K562 (cell line): ENCODE data around the gene ATG4D. TPM values are rescaled to one million over a fixed set of nuclear protein-coding genes. Genes with fewer than 3 reads are reported as not detected.

ENCODE experiments used
- BDP1 ChIP-seq: IDR thresholded peaks from 3 replicates; pipeline ENCODE4 v1.6.1; 2011; ENCODE audit not compliant: insufficient read length, insufficient read depth
- CBX8 ChIP-seq: fragments of 200-600 bp; sonication (generic); IDR thresholded peaks from 2 replicates; pipeline ENCODE4 v1.6.1; 2012; ENCODE audit warnings: borderline replicate concordance, mixed run types, low read depth, mild to moderate bottlenecking, moderate library complexity, mixed read lengths, low read length, control low read depth, inconsistent platforms; ENCODE audit not compliant: poor library complexity, severe bottlenecking; ENCODE audit errors: extremely low read depth
- CCNT2 ChIP-seq: IDR thresholded peaks from 2 replicates; pipeline ENCODE4 v1.6.1; 2011; ENCODE audit warnings: borderline replicate concordance, low read depth, mild to moderate bottlenecking, moderate library complexity, mixed read lengths, low read length; ENCODE audit not compliant: insufficient read length; ENCODE audit errors: extremely low read depth
- CHAMP1 ChIP-seq: fragments of 450-650 bp; IDR thresholded peaks from 2 replicates; pipeline ENCODE4 v1.6.1; 2016; ENCODE audit warnings: mild to moderate bottlenecking
- CTBP1 ChIP-seq: fragments of 450-650 bp; IDR thresholded peaks from 2 replicates; pipeline ENCODE4 v1.6.1; 2016; ENCODE audit warnings: borderline replicate concordance
- GTF2A2 ChIP-seq: IDR thresholded peaks from 2 replicates; pipeline ENCODE4 v1.6.1; 2016; ENCODE audit warnings: mild to moderate bottlenecking, missing genetic modification characterization, missing compliant biosample characterization
- HEY1 ChIP-seq: fragments of 250-450 bp; sonication (Bioruptor Pico); IDR thresholded peaks from 2 replicates; pipeline ENCODE4 v1.5.0; 2020; ENCODE audit warnings: mild to moderate bottlenecking, moderate library complexity, borderline replicate concordance
- IFI16 ChIP-seq: fragments of 250-450 bp; sonication (Bioruptor Pico); IDR thresholded peaks from 2 replicates; pipeline ENCODE4 v2.1.2; 2022; ENCODE audit warnings: mild to moderate bottlenecking, inconsistent platforms
- KLF16 ChIP-seq: IDR thresholded peaks from 2 replicates; pipeline ENCODE4 v1.6.1; 2016; ENCODE audit warnings: antibody characterized with exemption
- L3MBTL2 ChIP-seq: fragments of 450-650 bp; IDR thresholded peaks from 2 replicates; pipeline ENCODE4 v1.6.1; 2016; ENCODE audit warnings: mild to moderate bottlenecking, moderate library complexity
- MYBL2 ChIP-seq, 2 experiments: fragments of 450-650 bp in 1 of 2; sonication (generic) in 1 of 2; formaldehyde crosslinking in 1 of 2; IDR thresholded peaks; 2 replicates each; pipeline versions ENCODE4 v1.6.1 to v1.8.1; 2017 to 2022; ENCODE audit warnings: borderline replicate concordance in 1 of 2, inconsistent platforms in 1 of 2, low read depth in 1 of 2, mild to moderate bottlenecking in 1 of 2, missing genetic modification reagents in 1 of 2, moderate library complexity in 1 of 2
- POLR2H ChIP-seq: IDR thresholded peaks from 2 replicates; pipeline ENCODE4 v1.6.1; 2016; ENCODE audit warnings: missing genetic modification characterization, low read depth, mild to moderate bottlenecking, control low read depth, missing compliant biosample characterization, moderate library complexity
- SIX5 ChIP-seq, 2 experiments: IDR thresholded peaks; 2 replicates each; pipeline ENCODE4 v1.6.1; 2011; ENCODE audit warnings: low read length in 2 of 2, borderline replicate concordance in 1 of 2, low read depth in 1 of 2, mild to moderate bottlenecking in 1 of 2, moderate library complexity in 1 of 2; ENCODE audit not compliant: insufficient read depth in 1 of 2
- SREBF2 ChIP-seq: sonication (generic); formaldehyde crosslinking; IDR thresholded peaks from 2 replicates; pipeline ENCODE4 v1.4.0; 2020; ENCODE audit warnings: mild to moderate bottlenecking, missing genetic modification reagents
- TAF9B ChIP-seq: fragments of 450-650 bp; IDR thresholded peaks from 2 replicates; pipeline ENCODE4 v1.6.1; 2018; ENCODE audit warnings: mild to moderate bottlenecking; ENCODE audit not compliant: partially characterized antibody
- YY1 ChIP-seq, 3 experiments: IDR thresholded peaks; 2 replicates each; pipeline ENCODE4 v1.6.1; 2011; ENCODE audit warnings: low read length in 2 of 3, mild to moderate bottlenecking in 2 of 3, moderate library complexity in 2 of 3, borderline replicate concordance in 1 of 3, control low read depth in 1 of 3, low read depth in 1 of 3; ENCODE audit not compliant: insufficient read depth in 3 of 3, insufficient replicate concordance in 2 of 3, control insufficient read depth in 1 of 3, insufficient read length in 1 of 3; ENCODE audit errors: extremely low read depth in 1 of 3
- ZFX ChIP-seq: sonication (generic); formaldehyde crosslinking; IDR thresholded peaks from 2 replicates; pipeline ENCODE4 v1.8.0; 2022; ENCODE audit warnings: mild to moderate bottlenecking, missing genetic modification reagents, moderate library complexity
- ZNF133 ChIP-seq: fragments of 250-450 bp; sonication (Bioruptor Pico); IDR thresholded peaks from 2 replicates; pipeline ENCODE4 v1.4.0; 2020; ENCODE audit warnings: mild to moderate bottlenecking
- ZNF174 ChIP-seq: fragments of 250-450 bp; sonication (Bioruptor Pico); IDR thresholded peaks from 2 replicates; pipeline ENCODE4 v1.4.0; 2020; ENCODE audit warnings: mild to moderate bottlenecking
- ZNF239 ChIP-seq: fragments of 250-450 bp; sonication (Bioruptor Pico); IDR thresholded peaks from 2 replicates; pipeline ENCODE4 v1.4.0; 2020; ENCODE audit warnings: mild to moderate bottlenecking
- ZNF561 ChIP-seq: fragments of 450-650 bp; formaldehyde crosslinking; conservative IDR thresholded peaks from 2 replicates; pipeline ENCODE4 v1.4.0; 2020; ENCODE audit warnings: mild to moderate bottlenecking, moderate library complexity
- ZNF639 ChIP-seq, 2 experiments: fragments of 200-800 bp in 1 of 2; sonication (Bioruptor generic) in 1 of 2; sonication (generic) in 1 of 2; formaldehyde crosslinking in 1 of 2; IDR thresholded peaks in 1 of 2; conservative IDR thresholded peaks in 1 of 2; 2 replicates each; pipeline versions ENCODE4 v1.5.0 to v1.6.1; 2016 to 2020; ENCODE audit warnings: missing compliant biosample characterization in 1 of 2, missing genetic modification characterization in 1 of 2, missing genetic modification reagents in 1 of 2
- ZNF75A ChIP-seq: fragments of 450-650 bp; formaldehyde crosslinking; IDR thresholded peaks from 2 replicates; pipeline ENCODE4 v1.4.0; 2020; ENCODE audit warnings: mild to moderate bottlenecking
- polyA plus RNA-seq, 8 experiments: library from polyadenylated mRNA; depleted of rRNA in 4 of 8; stranded (reverse) in 5 of 8; unstranded in 3 of 8; fragments of >200 nt; fragmentation: Nextera tagmentation in 2 of 8; fragmentation: Illumina TruSeq in 1 of 8; extraction: Ambion mirVana in 2 of 8; extraction: Trizol in 1 of 8; gene quantifications; 2 replicates each; pipeline versions ENCODE4 v1.2.1 to v1.2.3, GENCODE V29; 2011 to 2014; ENCODE audit warnings: inconsistent platforms in 1 of 8, missing spikeins in 1 of 8
- total RNA-seq, 7 experiments: library from RNA; depleted of rRNA in 6 of 7; stranded (reverse); fragments of >200 nt in 6 of 7; fragmentation: Illumina TruSeq in 2 of 7; extraction: Trizol in 2 of 7; gene quantifications; 2 replicates each; pipeline versions ENCODE4 v1.2.1 to v1.2.3, GENCODE V29; 2011 to 2021; ENCODE audit warnings: low replicate concordance in 1 of 7

ATG4D gene
- total and polyA plus RNA-seq, 9 of the 15 experiments (the other 6 are each of a cell fraction or from before 2014, with no cell fraction given): 0.51 to 66.1 (median 22.9) TPM

GRCh38 chr19:10503002-10503789 is 40.5 kb upstream of the ATG4D start, which contains the start of gene KEAP1 (continued):
- no peak for TF ChIP-seq MYBL2 (IDR thresholded peaks at IDR 0.05; ENCODE audit: low read depth)
- TF ChIP-seq MYBL2 (CRISPR knock-in tag; IDR thresholded peaks at IDR 0.05; ENCODE audit: borderline replicate concordance): no peak
- 0 out of 2 replicates have a peak, but pooled peaks have one; percentile 1 for TF ChIP-seq CTBP1
- no peak for TF ChIP-seq ZNF561 (CRISPR knock-in tag)
- no peak for TF ChIP-seq CHAMP1
- peak in 1 of 2 experiments; percentile 70; a peak in 2 of 4 replicates for TF ChIP-seq ZNF639 (CRISPR knock-in tag; conservative IDR thresholded peaks at IDR 0.05 in 1 of 2, IDR thresholded peaks at IDR 0.05 in 1 of 2)
- no peak for TF ChIP-seq ZNF133
- TF ChIP-seq ZNF239: no peak
- no peak for TF ChIP-seq SIX5 (IDR thresholded peaks at IDR 0.05; ENCODE audit: borderline replicate concordance in 1 of 2, insufficient read depth in 1 of 2, low read depth in 1 of 2, low read length in 2 of 2)
- no peak for TF ChIP-seq ZFX (CRISPR knock-in tag)
- TF ChIP-seq YY1 (IDR thresholded peaks at IDR 0.05; ENCODE audit: borderline replicate concordance in 1 of 3, control insufficient read depth in 1 of 3, extremely low read depth in 1 of 3, insufficient read depth in 3 of 3, insufficient read length in 1 of 3, insufficient replicate concordance in 2 of 3, low read depth in 1 of 3, low read length in 2 of 3): no peak
- peak; percentile 82 for TF ChIP-seq POLR2H
- TF ChIP-seq L3MBTL2: peak; percentile 99
- no peak for TF ChIP-seq SREBF2 (CRISPR knock-in tag)
- TF ChIP-seq KLF16: no peak
- TF ChIP-seq IFI16: no peak
- TF ChIP-seq CBX8: no peak
- no peak for TF ChIP-seq CCNT2
- no peak for TF ChIP-seq HEY1 (CRISPR knock-in tag)
- TF ChIP-seq BDP1: no peak
- TF ChIP-seq ZNF75A: no peak
- peak; percentile 35; the same call in 1 of the 2 replicates for TF ChIP-seq GTF2A2 (tag)
- TF ChIP-seq TAF9B: peak; percentile 7
- TF ChIP-seq ZNF174: no peak
